WTC11 (cell line): ENCODE measurements around the gene KRT80. TPM values are rescaled to one million over a fixed set of nuclear protein-coding genes. Genes with fewer than 3 reads are reported as not detected.

ENCODE experiments used
- ATAC-seq: fragments of 200-7000 bp; cut with Tn5 transposase; 2 replicates; pipeline ENCODE4 v1.10.0; 2021; ENCODE audit warnings: mild to moderate bottlenecking, moderate library complexity
- CTCF ChIA-PET: fragments of 300-600 bp; sonication (Branson Sonifier 250); formaldehyde crosslinking; loops from one replicate; lab custom pipeline; 2021; ENCODE audit warnings: antibody characterized with exemption; lab: Charles Lee
- POLR2A ChIA-PET: fragments of 350-600 bp; sonication (Branson Sonifier 250); formaldehyde crosslinking; loops from one replicate; lab custom pipeline; 2021; ENCODE audit warnings: antibody characterized with exemption; lab: Charles Lee
- DNase-seq: peaks from one replicate; pipeline ENCODE4 v3.0.0; 2021; ENCODE audit warnings: low spot score
- H3K27ac Mint-ChIP-seq: 2 replicates; pipeline ENCODE4 v1.8.0; 2021; ENCODE audit warnings: mixed read lengths
- H3K27me3 Mint-ChIP-seq: 2 replicates; pipeline ENCODE4 v1.8.0; 2021; ENCODE audit warnings: low read depth, mild to moderate bottlenecking, moderate library complexity, mixed read lengths
- H3K36me3 Mint-ChIP-seq: 2 replicates; pipeline ENCODE4 v1.8.0; 2021; ENCODE audit warnings: mixed read lengths
- H3K4me1 Mint-ChIP-seq: 2 replicates; pipeline ENCODE4 v1.8.0; 2022; ENCODE audit warnings: mixed read lengths
- H3K4me3 Mint-ChIP-seq: 2 replicates; pipeline ENCODE4 v1.8.0; 2021; ENCODE audit warnings: mild to moderate bottlenecking, moderate library complexity, mixed read lengths
- H3K9me3 Mint-ChIP-seq: 2 replicates; pipeline ENCODE4 v1.8.0; 2021; ENCODE audit warnings: mixed read lengths
- HMGXB4 ChIP-seq: sonication (generic); formaldehyde crosslinking; IDR thresholded peaks from 2 replicates; pipeline ENCODE4 v1.8.1; 2023; ENCODE audit warnings: mild to moderate bottlenecking, moderate library complexity, missing genetic modification reagents
- SMAD3 ChIP-seq: sonication (generic); formaldehyde crosslinking; IDR thresholded peaks from 2 replicates; pipeline ENCODE4 v1.8.0; 2022; ENCODE audit warnings: missing genetic modification reagents, mild to moderate bottlenecking, borderline replicate concordance
- SP1 ChIP-seq: sonication (generic); formaldehyde crosslinking; conservative IDR thresholded peaks from 2 replicates; pipeline ENCODE4 v1.8.1; 2022; ENCODE audit warnings: missing genetic modification reagents
- ZNF138 ChIP-seq: sonication (generic); formaldehyde crosslinking; conservative IDR thresholded peaks from 2 replicates; pipeline ENCODE4 v1.8.1; 2022; ENCODE audit warnings: mild to moderate bottlenecking, moderate library complexity, missing genetic modification reagents
- total RNA-seq: library from RNA; stranded (reverse); gene quantifications from 3 replicates; pipeline ENCODE4 v1.2.3, GENCODE V29; 2021
- TF ChIP-seq, protein P1 (sequence below): sonication (generic); formaldehyde crosslinking; IDR thresholded peaks from 2 replicates; pipeline ENCODE4 v1.8.0; 2023; ENCODE audit warnings: missing genetic modification reagents
- TF ChIP-seq, protein P2 (sequence below): sonication (generic); formaldehyde crosslinking; IDR thresholded peaks from 2 replicates; pipeline ENCODE4 v1.8.1; 2022; ENCODE audit warnings: missing genetic modification reagents, borderline replicate concordance
- TF ChIP-seq, protein P3 (sequence below): fragments of 200-600 bp; IDR thresholded peaks from 2 replicates; pipeline ENCODE4 v1.8.0; 2022; ENCODE audit warnings: antibody characterized with exemption

KRT80 gene
- total RNA-seq, 1 experiment from 2014 or later = 0.11 TPM

- TF ChIP-seq, protein P1, sequence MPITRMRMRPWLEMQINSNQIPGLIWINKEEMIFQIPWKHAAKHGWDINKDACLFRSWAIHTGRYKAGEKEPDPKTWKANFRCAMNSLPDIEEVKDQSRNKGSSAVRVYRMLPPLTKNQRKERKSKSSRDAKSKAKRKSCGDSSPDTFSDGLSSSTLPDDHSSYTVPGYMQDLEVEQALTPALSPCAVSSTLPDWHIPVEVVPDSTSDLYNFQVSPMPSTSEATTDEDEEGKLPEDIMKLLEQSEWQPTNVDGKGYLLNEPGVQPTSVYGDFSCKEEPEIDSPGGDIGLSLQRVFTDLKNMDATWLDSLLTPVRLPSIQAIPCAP (CRISPR knock-in tag) = no peak
- TF ChIP-seq, protein P2, sequence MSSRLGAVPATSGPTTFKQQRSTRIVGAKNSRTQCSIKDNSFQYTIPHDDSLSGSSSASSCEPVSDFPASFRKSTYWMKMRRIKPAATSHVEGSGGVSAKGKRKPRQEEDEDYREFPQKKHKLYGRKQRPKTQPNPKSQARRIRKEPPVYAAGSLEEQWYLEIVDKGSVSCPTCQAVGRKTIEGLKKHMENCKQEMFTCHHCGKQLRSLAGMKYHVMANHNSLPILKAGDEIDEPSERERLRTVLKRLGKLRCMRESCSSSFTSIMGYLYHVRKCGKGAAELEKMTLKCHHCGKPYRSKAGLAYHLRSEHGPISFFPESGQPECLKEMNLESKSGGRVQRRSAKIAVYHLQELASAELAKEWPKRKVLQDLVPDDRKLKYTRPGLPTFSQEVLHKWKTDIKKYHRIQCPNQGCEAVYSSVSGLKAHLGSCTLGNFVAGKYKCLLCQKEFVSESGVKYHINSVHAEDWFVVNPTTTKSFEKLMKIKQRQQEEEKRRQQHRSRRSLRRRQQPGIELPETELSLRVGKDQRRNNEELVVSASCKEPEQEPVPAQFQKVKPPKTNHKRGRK (CRISPR knock-in tag) = no peak
- TF ChIP-seq, protein P3, sequence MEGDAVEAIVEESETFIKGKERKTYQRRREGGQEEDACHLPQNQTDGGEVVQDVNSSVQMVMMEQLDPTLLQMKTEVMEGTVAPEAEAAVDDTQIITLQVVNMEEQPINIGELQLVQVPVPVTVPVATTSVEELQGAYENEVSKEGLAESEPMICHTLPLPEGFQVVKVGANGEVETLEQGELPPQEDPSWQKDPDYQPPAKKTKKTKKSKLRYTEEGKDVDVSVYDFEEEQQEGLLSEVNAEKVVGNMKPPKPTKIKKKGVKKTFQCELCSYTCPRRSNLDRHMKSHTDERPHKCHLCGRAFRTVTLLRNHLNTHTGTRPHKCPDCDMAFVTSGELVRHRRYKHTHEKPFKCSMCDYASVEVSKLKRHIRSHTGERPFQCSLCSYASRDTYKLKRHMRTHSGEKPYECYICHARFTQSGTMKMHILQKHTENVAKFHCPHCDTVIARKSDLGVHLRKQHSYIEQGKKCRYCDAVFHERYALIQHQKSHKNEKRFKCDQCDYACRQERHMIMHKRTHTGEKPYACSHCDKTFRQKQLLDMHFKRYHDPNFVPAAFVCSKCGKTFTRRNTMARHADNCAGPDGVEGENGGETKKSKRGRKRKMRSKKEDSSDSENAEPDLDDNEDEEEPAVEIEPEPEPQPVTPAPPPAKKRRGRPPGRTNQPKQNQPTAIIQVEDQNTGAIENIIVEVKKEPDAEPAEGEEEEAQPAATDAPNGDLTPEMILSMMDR = peak; percentile 73
- TF ChIP-seq ZNF138 (CRISPR knock-in tag) (no peak), SP1 (CRISPR knock-in tag) (peak; percentile 55; the same call in 1 of the 2 replicates), SMAD3 (CRISPR knock-in tag) (0 out of 2 replicates have a peak, but pooled peaks have one; percentile 39), HMGXB4 (peak; percentile 62; the same call in 1 of the 2 replicates)
- Mint-ChIP-seq H3K27ac (no peak overlapping the region; the same call in 1 of the 2 replicates), H3K36me3 (no peaks in the 10 kb centered on the region), H3K4me1 (peaks cover 73% of the 10 kb centered on the region), H3K4me3 (peak overlapping the region; percentile 41), H3K9me3 (no peaks in the 10 kb centered on the region), H3K27me3 (peaks cover 9% of the 10 kb centered on the region; the same call in 1 of the 2 replicates)
- POLR2A ChIA-PET = interaction anchor here (0.7 to 1.5 kb wide), 5 partner anchors 46 to 96 kb away, joined by 3 to 13 read pairs (median 7); partner anchors contain the start of gene ATG101
- CTCF ChIA-PET = interaction anchor here (0.5 to 13.2 kb wide), 65 partner anchors 10 to 887 kb away, joined by 3 to 435 read pairs (median 4); partner anchors contain the start of genes ATG101, KRT80, SMIM41 and TAMALIN
- ATAC-seq = peak; percentile 90
- peak; percentile 86 for DNase-seq
Observed at GRCh38 chr12:52119398-52120254, 72.2 kb downstream of the KRT80 start.

Other genes with a start within 250 kb of the KRT80 start
- 20.9 to 24.1 TPM (median 22.3 TPM) in 3 replicates for gene ACVR1B, start 240.3 kb downstream of the KRT80 start, total RNA-seq
- gene TAMALIN, start 185.1 kb downstream of the KRT80 start, total RNA-seq = 5.5 to 7.1 TPM (median 6.1 TPM) in 3 replicates
- 19.2 to 26.9 TPM (median 22.0 TPM) in 3 replicates for gene NR4A1, start 140.6 kb downstream of the KRT80 start, total RNA-seq
- gene ATG101, start 122.0 kb downstream of the KRT80 start, total RNA-seq = 43.3 to 52.1 TPM (median 45.0 TPM) in 3 replicates
- 0.14 to 0.21 TPM in 2 of 3 replicates, not detected in the other for gene SMIM41, start 112.3 kb downstream of the KRT80 start, total RNA-seq
- gene KRT7, start 41.2 kb upstream of the KRT80 start, total RNA-seq = 10.6 to 11.5 TPM (median 11.4 TPM) in 3 replicates
- gene KRT86, start 82.6 kb upstream of the KRT80 start, total RNA-seq = 0.11 to 0.18 TPM in 2 of 3 replicates, not detected in the other
- 0.21 to 0.70 TPM (median 0.34 TPM) in 3 replicates for gene KRT81, start 99.5 kb upstream of the KRT80 start, total RNA-seq
- not detected in 3 replicates for gene KRT83, start 129.4 kb upstream of the KRT80 start, total RNA-seq
- gene KRT85, start 175.5 kb upstream of the KRT80 start, total RNA-seq = not detected in 3 replicates
- not detected in 3 replicates for gene KRT84, start 193.6 kb upstream of the KRT80 start, total RNA-seq
- not detected in 3 replicates for gene KRT82, start 214.3 kb upstream of the KRT80 start, total RNA-seq
- gene KRT75, start 242.4 kb upstream of the KRT80 start, total RNA-seq = not detected in 3 replicates